NCI-H345 treated with DMSO at 0.1 percent for 48 hours (cell line): ENCODE measurements around the gene OSBPL1A.

Experiments
- DNase-seq: peaks from one replicate; lab custom pipeline; 2025; ENCODE audit not compliant: unreplicated experiment; lab: John Stamatoyannopoulos, UW

The OSBPL1A gene

GRCh38 chr18:24344509-24344908 lies 53.1 kb downstream of the OSBPL1A start:
- no peak for DNase-seq

- DNase-seq, result no peak
Observed at GRCh38 chr18:24342347-24342746, 55.3 kb downstream of the OSBPL1A start.

- no peak for DNase-seq
Observed at GRCh38 chr18:24341361-24341760, 56.3 kb downstream of the OSBPL1A start.

- DNase-seq, result no peak
Observed at GRCh38 chr18:24333084-24333483, 64.5 kb downstream of the OSBPL1A start.

- no peak for DNase-seq
Observed at GRCh38 chr18:24326211-24326610, 71.4 kb downstream of the OSBPL1A start.

- DNase-seq, result no peak
Observed at GRCh38 chr18:24322584-24323136, 75.0 kb downstream of the OSBPL1A start.

- no peak for DNase-seq
Observed at GRCh38 chr18:24321071-24321470, 76.6 kb downstream of the OSBPL1A start.

- DNase-seq, result no peak
Observed at GRCh38 chr18:24319757-24320156, 77.9 kb downstream of the OSBPL1A start.

GRCh38 chr18:24317370-24317769 lies 80.3 kb downstream of the OSBPL1A start:
- no peak for DNase-seq

GRCh38 chr18:24315170-24315569 lies 82.5 kb downstream of the OSBPL1A start:
- DNase-seq, result no peak

GRCh38 chr18:24306201-24306600 lies 91.4 kb downstream of the OSBPL1A start:
- no peak for DNase-seq

- no peak for DNase-seq
Observed at GRCh38 chr18:24300703-24301102, 96.9 kb downstream of the OSBPL1A start.

- DNase-seq, result no peak
Observed at GRCh38 chr18:24296276-24296675, 101.3 kb downstream of the OSBPL1A start.

- no peak for DNase-seq
Observed at GRCh38 chr18:24293254-24293653, 104.4 kb downstream of the OSBPL1A start.

GRCh38 chr18:24278591-24278990 lies 119.0 kb downstream of the OSBPL1A start:
- DNase-seq, result no peak

GRCh38 chr18:24277516-24278195 lies 120.0 kb downstream of the OSBPL1A start:
- DNase-seq, result no peak

GRCh38 chr18:24276994-24277393 lies 120.6 kb downstream of the OSBPL1A start:
- DNase-seq, result no peak

GRCh38 chr18:24274837-24275236 lies 122.8 kb downstream of the OSBPL1A start:
- DNase-seq, result no peak

- DNase-seq, result no peak
Observed at GRCh38 chr18:24273596-24273995, 124.0 kb downstream of the OSBPL1A start.

GRCh38 chr18:24272229-24272525 lies 125.4 kb downstream of the OSBPL1A start:
- DNase-seq, result no peak

- peak; percentile 7 for DNase-seq
Observed at GRCh38 chr18:24271381-24272228, 126.0 kb downstream of the OSBPL1A start.

GRCh38 chr18:24270937-24271380 lies 126.7 kb downstream of the OSBPL1A start:
- no peak for DNase-seq
